ENCODE measurements around the gene PLEKHA8.

PLEKHA8 gene

DNA sequence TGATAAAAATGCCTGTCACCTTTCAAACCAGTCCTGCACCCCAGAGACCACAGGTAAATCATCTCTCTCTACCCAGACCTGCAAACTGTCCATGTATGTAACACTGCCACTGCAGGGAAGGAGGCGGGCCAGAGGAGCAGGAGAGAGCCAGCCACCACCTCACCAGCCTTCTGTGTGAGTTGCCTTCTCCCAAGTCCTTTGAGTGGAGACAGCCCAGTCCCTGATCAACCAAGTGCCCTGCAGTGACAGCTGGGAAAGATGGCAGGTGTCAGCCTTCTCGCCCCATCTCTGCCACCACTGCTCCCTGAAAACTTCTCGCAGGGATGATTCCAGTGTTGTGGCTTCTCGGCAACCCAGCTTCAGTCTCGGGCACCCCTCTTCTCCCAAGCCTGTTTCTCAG is 149.0 kb downstream of the PLEKHA8 start:
- TF ChIP-seq, protein P1, sequence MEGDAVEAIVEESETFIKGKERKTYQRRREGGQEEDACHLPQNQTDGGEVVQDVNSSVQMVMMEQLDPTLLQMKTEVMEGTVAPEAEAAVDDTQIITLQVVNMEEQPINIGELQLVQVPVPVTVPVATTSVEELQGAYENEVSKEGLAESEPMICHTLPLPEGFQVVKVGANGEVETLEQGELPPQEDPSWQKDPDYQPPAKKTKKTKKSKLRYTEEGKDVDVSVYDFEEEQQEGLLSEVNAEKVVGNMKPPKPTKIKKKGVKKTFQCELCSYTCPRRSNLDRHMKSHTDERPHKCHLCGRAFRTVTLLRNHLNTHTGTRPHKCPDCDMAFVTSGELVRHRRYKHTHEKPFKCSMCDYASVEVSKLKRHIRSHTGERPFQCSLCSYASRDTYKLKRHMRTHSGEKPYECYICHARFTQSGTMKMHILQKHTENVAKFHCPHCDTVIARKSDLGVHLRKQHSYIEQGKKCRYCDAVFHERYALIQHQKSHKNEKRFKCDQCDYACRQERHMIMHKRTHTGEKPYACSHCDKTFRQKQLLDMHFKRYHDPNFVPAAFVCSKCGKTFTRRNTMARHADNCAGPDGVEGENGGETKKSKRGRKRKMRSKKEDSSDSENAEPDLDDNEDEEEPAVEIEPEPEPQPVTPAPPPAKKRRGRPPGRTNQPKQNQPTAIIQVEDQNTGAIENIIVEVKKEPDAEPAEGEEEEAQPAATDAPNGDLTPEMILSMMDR (IDR thresholded peaks at IDR 0.05; ENCODE audit: insufficient read depth, low read depth, low read length, missing control alignments): no peak
- no peak overlapping the region for H3K4me3 ChIP-seq (ENCODE audit: low read length)
- no peak for DNase-seq (ENCODE audit: low read depth)

DNA sequence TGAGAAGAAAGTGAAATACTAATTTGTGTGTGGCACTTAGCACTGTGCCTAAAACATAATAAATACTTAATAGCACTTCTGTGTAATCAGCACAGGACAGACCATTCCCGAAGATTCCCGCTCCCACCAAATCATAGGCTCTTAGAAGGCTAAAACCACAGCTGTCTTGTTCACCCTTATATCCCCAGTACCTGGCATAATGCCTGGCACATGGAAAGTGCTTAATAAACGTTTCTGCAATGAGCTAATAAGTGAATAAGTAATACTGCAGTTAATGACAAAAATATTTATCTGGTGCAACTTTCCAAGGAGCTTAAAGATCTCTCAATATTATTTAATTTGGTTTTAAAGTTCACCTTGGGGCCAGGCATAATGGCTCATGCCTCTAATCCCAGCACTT is 149.8 kb downstream of the PLEKHA8 start:
- no peak for DNase-seq (ENCODE audit: low read depth)
- TF ChIP-seq, protein P1 (IDR thresholded peaks at IDR 0.05; ENCODE audit: insufficient read depth, low read depth, low read length, missing control alignments): no peak
- no peak overlapping the region for H3K4me3 ChIP-seq (ENCODE audit: low read length)

DNA sequence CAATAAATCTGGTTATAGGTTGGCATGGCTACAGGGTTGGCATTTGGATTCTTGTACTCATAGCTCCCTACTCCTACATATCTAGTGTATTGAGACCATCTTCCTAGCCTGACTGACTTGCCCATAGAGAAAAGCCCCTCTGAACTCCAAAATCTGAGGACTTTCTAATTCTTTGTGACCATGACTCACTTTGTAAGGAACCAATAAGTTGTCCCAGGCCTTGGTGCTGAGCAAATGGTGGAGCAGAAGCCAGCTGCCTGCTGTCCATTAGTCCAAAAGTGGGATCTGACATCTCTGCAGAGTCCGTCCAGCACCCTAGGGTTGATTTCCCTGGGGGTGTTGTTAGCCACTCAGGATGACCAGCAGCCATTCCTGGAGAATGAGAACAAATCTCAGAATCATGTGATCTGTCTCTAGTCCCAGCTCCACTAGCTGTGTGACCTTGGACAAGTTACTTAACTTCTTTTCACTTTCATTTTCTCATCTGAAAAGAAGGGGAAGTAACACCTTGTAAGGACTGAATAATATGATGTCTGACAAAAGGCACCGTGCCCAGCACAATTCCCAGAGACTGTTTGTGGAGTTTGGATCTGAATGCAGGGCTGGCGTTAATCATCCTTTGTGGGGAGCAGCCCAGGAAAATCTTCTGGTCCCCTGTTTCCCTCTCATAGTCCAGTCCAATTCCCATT is 150.7 kb downstream of the PLEKHA8 start:
- H3K4me3 ChIP-seq (ENCODE audit: low read length): no peak overlapping the region
- TF ChIP-seq, protein P1 (IDR thresholded peaks at IDR 0.05; ENCODE audit: insufficient read depth, low read depth, low read length, missing control alignments): no peak
- no peak for DNase-seq (ENCODE audit: low read depth)

Data from epithelial cell of esophagus (primary cell).